Astrocyte of the spinal cord (primary cell): ENCODE data around the gene ANKRD1.
A peak's percentile ranks its signal among the peaks of the same experiment; 100 is the strongest.

Experiments used
- DNase-seq: peaks from one replicate; pipeline ENCODE4 v3.0.0; 2011; ENCODE audit warnings: low read depth, low spot score
- H3K4me3 ChIP-seq: 2 replicates; pipeline ENCODE4 v1.5.1; 2011; ENCODE audit warnings: low read depth, mild to moderate bottlenecking, low read length, moderate library complexity
- in situ Hi-C: cut with HindIII; loops from 2 replicates; pipeline ENCODE4 v1.10.0; 2017; ENCODE audit warnings: low sequenced_read_pairs
- TF ChIP-seq, protein P1 (sequence below): IDR thresholded peaks from 2 replicates; pipeline ENCODE4 v1.5.1; 2012; ENCODE audit warnings: low read depth, mild to moderate bottlenecking, low read length, inconsistent platforms

Gene ANKRD1

DNA sequence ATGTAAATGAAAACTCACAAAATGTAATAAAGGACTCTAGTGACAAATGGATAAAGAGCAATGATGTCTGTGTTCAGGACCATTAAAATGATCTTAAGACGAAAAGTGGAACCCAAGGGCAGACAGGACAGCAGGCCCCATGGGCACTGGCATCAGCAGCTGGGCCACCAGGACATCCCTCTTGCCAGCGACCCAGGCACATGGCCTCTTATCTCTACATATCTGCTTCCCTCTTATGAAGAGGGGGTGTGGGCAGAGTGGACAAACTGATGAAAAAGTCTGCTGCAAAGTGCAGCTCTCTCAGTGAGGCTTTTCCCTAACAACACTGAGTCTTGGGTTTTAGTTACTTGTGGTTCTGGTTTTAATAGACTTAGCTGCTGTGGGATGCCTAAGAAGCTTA lies 44.8 kb upstream of the ANKRD1 start:
- TF ChIP-seq, protein P1, sequence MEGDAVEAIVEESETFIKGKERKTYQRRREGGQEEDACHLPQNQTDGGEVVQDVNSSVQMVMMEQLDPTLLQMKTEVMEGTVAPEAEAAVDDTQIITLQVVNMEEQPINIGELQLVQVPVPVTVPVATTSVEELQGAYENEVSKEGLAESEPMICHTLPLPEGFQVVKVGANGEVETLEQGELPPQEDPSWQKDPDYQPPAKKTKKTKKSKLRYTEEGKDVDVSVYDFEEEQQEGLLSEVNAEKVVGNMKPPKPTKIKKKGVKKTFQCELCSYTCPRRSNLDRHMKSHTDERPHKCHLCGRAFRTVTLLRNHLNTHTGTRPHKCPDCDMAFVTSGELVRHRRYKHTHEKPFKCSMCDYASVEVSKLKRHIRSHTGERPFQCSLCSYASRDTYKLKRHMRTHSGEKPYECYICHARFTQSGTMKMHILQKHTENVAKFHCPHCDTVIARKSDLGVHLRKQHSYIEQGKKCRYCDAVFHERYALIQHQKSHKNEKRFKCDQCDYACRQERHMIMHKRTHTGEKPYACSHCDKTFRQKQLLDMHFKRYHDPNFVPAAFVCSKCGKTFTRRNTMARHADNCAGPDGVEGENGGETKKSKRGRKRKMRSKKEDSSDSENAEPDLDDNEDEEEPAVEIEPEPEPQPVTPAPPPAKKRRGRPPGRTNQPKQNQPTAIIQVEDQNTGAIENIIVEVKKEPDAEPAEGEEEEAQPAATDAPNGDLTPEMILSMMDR = no peak
- no peak overlapping the region for H3K4me3 ChIP-seq
- in situ Hi-C loops = no loop called here
- no peak for DNase-seq

DNA sequence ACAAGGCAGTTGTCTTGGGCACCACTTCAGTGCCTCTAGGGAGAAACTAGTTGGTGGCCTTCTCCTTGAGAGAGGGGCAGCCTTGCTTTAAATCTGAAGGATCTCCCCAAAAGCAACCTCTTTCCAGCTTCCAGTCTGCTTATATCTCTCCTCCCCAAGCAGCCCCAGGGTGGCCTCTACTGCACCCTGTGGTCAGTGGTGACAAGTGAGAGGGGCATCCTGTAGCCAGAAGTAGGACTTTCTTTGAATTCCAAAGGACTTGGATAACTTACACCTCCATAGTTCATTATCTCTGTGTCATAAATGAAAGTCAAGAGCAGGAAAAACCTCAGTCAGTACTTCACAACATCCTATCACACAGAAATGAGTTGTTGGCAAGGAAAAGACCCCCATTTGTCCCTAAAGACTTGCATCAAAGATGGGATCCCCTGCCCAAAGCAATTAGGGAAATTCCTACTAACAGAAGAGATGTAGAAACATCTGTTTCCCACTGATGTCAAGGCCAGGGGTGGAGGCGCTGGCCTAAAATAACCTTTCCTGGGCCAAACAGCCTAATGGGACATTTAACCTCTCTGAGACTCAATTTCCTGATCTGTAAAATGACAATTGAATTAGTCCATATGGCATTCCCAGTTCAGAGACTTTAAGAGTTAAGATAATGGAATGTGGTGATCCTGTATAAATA lies 44.0 kb upstream of the ANKRD1 start:
- no peak for DNase-seq
- H3K4me3 ChIP-seq = no peak overlapping the region
- in situ Hi-C loops = no loop called here
- TF ChIP-seq, protein P1 = no peak

DNA sequence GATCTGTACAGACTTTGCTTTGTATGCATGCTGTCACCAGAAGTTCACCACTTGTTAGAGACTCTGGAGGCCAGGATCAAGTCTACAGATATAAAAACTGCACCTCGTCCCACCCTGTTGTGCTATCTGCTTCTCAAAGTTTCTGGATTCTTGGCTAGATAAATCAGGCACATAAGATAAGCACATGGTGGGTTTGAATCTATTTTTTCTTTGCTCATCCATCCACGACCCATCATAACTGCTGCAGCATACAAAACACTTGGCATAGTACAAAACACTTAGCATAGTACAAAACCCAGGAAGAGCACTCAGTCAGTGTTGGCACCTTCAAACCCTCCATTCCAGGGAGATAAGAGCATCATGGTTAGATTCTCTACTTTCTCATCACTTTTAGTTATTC lies 42.4 kb upstream of the ANKRD1 start:
- DNase-seq = no peak
- H3K4me3 ChIP-seq = no peak overlapping the region
- TF ChIP-seq, protein P1 = no peak
- in situ Hi-C loops = no loop called here

DNA sequence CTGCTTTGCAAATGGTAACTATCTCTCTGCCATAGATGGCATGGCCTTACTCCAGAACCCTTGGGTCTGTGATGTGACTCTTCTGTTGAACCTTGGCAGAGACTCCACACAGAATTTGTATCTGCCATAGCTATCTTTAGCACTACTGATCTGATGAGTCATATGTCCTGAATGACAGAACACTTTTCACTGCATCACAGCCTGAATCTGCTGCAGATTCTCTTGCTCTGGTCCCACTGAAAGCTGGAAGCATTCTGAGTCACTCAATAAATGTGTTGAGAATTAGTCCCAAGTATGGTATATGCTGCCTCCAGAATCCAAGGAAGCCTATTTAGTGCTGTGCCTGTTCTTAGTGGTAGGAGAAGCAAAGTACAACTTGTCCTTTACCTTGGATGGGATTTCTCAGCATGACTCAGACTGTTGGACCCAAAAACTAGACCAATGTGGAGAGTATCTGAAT lies 39.5 kb upstream of the ANKRD1 start:
- TF ChIP-seq, protein P1 = no peak
- in situ Hi-C loops = no loop called here
- no peak overlapping the region for H3K4me3 ChIP-seq
- DNase-seq = peak; percentile 89

DNA sequence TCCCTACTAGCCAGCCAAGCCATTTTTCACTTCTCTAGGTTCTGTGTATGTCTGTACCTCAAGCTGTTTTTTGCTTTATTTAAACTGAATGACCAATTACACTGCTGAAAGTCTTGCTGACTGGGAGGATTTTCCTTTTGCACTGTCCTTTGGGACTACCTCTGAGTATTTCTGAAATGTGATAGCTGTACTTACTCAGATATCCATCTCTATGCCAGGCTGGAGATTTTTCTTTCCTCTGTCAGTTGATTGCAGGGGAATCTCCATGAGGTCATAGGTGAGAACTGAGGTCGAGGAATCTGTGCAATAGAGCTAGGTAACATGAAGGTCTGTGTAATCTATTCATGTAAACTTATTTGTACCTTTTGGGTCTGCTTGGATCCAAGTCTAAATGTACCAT lies 38.9 kb upstream of the ANKRD1 start:
- TF ChIP-seq, protein P1 = no peak
- DNase-seq = no peak
- no peak overlapping the region for H3K4me3 ChIP-seq
- in situ Hi-C loops = no loop called here

DNA sequence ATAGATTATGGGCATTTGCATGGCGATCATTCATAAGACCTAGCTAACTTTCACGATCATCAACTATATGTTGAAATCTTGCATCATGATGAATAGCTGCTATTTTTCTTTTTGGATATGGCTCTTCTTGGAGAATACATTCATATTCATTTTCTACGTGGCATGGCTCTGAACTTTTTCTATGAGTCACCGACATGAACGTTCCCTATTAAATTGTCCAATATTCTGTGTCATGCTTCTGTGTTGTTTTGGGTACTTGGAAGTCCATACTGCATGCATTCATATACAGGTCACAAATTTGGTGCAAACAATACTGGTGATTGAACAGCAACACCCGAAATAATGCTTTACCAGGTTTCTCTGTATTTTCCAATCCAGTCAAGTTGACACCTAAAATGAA lies 37.9 kb upstream of the ANKRD1 start:
- H3K4me3 ChIP-seq = no peak overlapping the region
- DNase-seq = no peak
- in situ Hi-C loops = no loop called here
- TF ChIP-seq, protein P1 = no peak
